Body of pancreas (tissue), 4 donors: Measurements from ENCODE around the gene AGPAT4.

ENCODE experiments used
- POLR2A ChIP-seq, 3 donors: fragments of 450-650 bp; IDR thresholded peaks; one replicate each; pipeline ENCODE4 v1.6.1; 2016; ENCODE audit warnings: antibody characterized with exemption in 3 of 3, mild to moderate bottlenecking in 2 of 3
- TF ChIP-seq, protein P1 (sequence below), 7 experiments: fragments of 450-650 bp in 4 of 7; fragments of 200-600 bp in 3 of 7; sonication (generic) in 3 of 7; IDR thresholded peaks; one replicate each; pipeline ENCODE4 v1.5.1; 2016 to 2019; ENCODE audit warnings: antibody characterized with exemption in 7 of 7

- TF ChIP-seq, protein P1, sequence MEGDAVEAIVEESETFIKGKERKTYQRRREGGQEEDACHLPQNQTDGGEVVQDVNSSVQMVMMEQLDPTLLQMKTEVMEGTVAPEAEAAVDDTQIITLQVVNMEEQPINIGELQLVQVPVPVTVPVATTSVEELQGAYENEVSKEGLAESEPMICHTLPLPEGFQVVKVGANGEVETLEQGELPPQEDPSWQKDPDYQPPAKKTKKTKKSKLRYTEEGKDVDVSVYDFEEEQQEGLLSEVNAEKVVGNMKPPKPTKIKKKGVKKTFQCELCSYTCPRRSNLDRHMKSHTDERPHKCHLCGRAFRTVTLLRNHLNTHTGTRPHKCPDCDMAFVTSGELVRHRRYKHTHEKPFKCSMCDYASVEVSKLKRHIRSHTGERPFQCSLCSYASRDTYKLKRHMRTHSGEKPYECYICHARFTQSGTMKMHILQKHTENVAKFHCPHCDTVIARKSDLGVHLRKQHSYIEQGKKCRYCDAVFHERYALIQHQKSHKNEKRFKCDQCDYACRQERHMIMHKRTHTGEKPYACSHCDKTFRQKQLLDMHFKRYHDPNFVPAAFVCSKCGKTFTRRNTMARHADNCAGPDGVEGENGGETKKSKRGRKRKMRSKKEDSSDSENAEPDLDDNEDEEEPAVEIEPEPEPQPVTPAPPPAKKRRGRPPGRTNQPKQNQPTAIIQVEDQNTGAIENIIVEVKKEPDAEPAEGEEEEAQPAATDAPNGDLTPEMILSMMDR (IDR thresholded peaks at IDR 0.05), result no peak
- no peak for TF ChIP-seq POLR2A (IDR thresholded peaks at IDR 0.05)
These were observed 12.0 kb downstream of the AGPAT4 start for GRCh38 chr6:161261816-161262215.
